Esophagus squamous epithelium (tissue), 5 donors: ENCODE results near the gene SPATS2. TPM values are rescaled to one million over a fixed set of nuclear protein-coding genes. Genes with fewer than 3 reads are reported as not detected.

Source experiments
- DNase-seq: peaks from one replicate; lab custom pipeline; 2025; lab: John Stamatoyannopoulos, UW
- H3K27ac ChIP-seq, 4 donors: fragments of 200-600 bp; sonication (generic); one replicate each; pipeline ENCODE4 v1.5.1; 2016 to 2019; ENCODE audit warnings: mild to moderate bottlenecking in 1 of 4
- H3K27me3 ChIP-seq, 4 donors: fragments of 200-600 bp; sonication (generic); 1 replicate in 3 of 4; 2 replicates in 1 of 4; pipeline versions ENCODE4 v1.5.1 to v1.6.0; 2017 to 2021; ENCODE audit warnings: antibody characterized with exemption in 1 of 4
- H3K36me3 ChIP-seq, 3 donors: fragments of 200-600 bp; sonication (generic); one replicate each; pipeline ENCODE4 v1.5.1; 2016 to 2019
- H3K4me1 ChIP-seq, 3 donors: fragments of 200-600 bp; sonication (generic); one replicate each; pipeline ENCODE4 v1.5.1; 2017 to 2019
- H3K4me3 ChIP-seq, 4 donors: fragments of 200-600 bp; sonication (generic); 1 replicate in 3 of 4; 2 replicates in 1 of 4; pipeline ENCODE4 v1.5.1; 2016 to 2019; ENCODE audit warnings: mild to moderate bottlenecking in 2 of 4, moderate library complexity in 1 of 4
- H3K9me3 ChIP-seq, 3 donors: fragments of 200-600 bp; sonication (generic); one replicate each; pipeline ENCODE4 v1.5.1; 2016 to 2019
- CTCF ChIP-seq, 6 experiments: fragments of 450-650 bp in 4 of 6; fragments of 200-600 bp in 2 of 6; sonication (generic) in 2 of 6; IDR thresholded peaks; one replicate each; pipeline ENCODE4 v1.5.1; 2016 to 2019; ENCODE audit warnings: antibody characterized with exemption in 6 of 6, mild to moderate bottlenecking in 4 of 6, moderate library complexity in 4 of 6
- POLR2A ChIP-seq, 4 donors: fragments of 450-650 bp; IDR thresholded peaks; one replicate each; pipeline ENCODE4 v1.6.1; 2017; ENCODE audit warnings: antibody characterized with exemption in 4 of 4, mild to moderate bottlenecking in 4 of 4, moderate library complexity in 3 of 4
- WGBS, 2 donors: methylation state at CpG; one replicate each; pipeline ENCODE4 v1.1.5; 2018; 5-methylcytosine and 5-hydroxymethylcytosine counted together
- intact Hi-C: fragments of 100-400 bp; cut with DNase I; formaldehyde crosslinking; loops from one replicate; pipeline ENCODE4 v1.15.0; 2022
- total RNA-seq, 4 donors: library from RNA; depleted of rRNA; stranded (reverse); fragments of >200 nt; gene quantifications; one replicate each; pipeline ENCODE4 v1.1.0, GENCODE V29; 2016
- donor health status: DM: yes; HTN: yes; CAD: no.

Gene SPATS2
- total RNA-seq, 4 donors from 2014 or later = 4.8 to 9.8 (median 8.5) TPM

GRCh38 chr12:49388682-49389386 lies 21.6 kb downstream of the SPATS2 start:
- intact Hi-C loops = no loop called here
- 65 to 67% methylated on average over 3 to 17 of the region's 18 CpGs for WGBS, 2 donors
- no peak for DNase-seq
- H3K27ac ChIP-seq = no peak overlapping the region
- H3K4me1 ChIP-seq = no peaks in the 10 kb centered on the region
- TF ChIP-seq POLR2A (IDR thresholded peaks at IDR 0.05) (no peak), CTCF (IDR thresholded peaks at IDR 0.05) (no peak)
- no peaks in the 10 kb centered on the region for H3K27me3 ChIP-seq
- no peak overlapping the region for H3K4me3 ChIP-seq
- no peaks in the 10 kb centered on the region for H3K36me3 ChIP-seq
- H3K9me3 ChIP-seq = no peaks in the 10 kb centered on the region

- no peaks in the 10 kb centered on the region for H3K36me3 ChIP-seq
- no peak overlapping the region for H3K27ac ChIP-seq
- H3K9me3 ChIP-seq = no peaks in the 10 kb centered on the region
- H3K4me3 ChIP-seq = no peak overlapping the region
- no peaks in the 10 kb centered on the region for H3K4me1 ChIP-seq
- intact Hi-C loops = no loop called here
- 87 to 88% methylated on average over 6 to 9 of the region's 13 CpGs for WGBS, 2 donors
- no peak for TF ChIP-seq POLR2A (IDR thresholded peaks at IDR 0.05)
- TF ChIP-seq CTCF (IDR thresholded peaks at IDR 0.05) = no peak
- H3K27me3 ChIP-seq = no peaks in the 10 kb centered on the region
- no peak for DNase-seq
Measured at GRCh38 chr12:49389387-49389703, 22.1 kb downstream of the SPATS2 start.

GRCh38 chr12:49397000-49397399 lies 29.7 kb downstream of the SPATS2 start:
- 90 to 97% methylated on average over 1 of the region's 1 CpG for WGBS, 2 donors
- no peaks in the 10 kb centered on the region for H3K36me3 ChIP-seq
- H3K27ac ChIP-seq = no peak overlapping the region
- no peak for DNase-seq
- H3K4me3 ChIP-seq = no peak overlapping the region
- no peak for TF ChIP-seq POLR2A (IDR thresholded peaks at IDR 0.05)
- no peak for TF ChIP-seq CTCF (IDR thresholded peaks at IDR 0.05)
- no peaks in the 10 kb centered on the region for H3K9me3 ChIP-seq
- H3K27me3 ChIP-seq = no peaks in the 10 kb centered on the region
- no peaks in the 10 kb centered on the region for H3K4me1 ChIP-seq
- intact Hi-C loops = no loop called here

GRCh38 chr12:49400304-49400703 lies 33.0 kb downstream of the SPATS2 start:
- TF ChIP-seq POLR2A (IDR thresholded peaks at IDR 0.05) = no peak
- Histone ChIP-seq H3K27ac (no peak overlapping the region), H3K4me3 (no peak overlapping the region), H3K27me3 (no peaks in the 10 kb centered on the region), H3K9me3 (no peaks in the 10 kb centered on the region), H3K4me1 (peaks cover 0 to 11% (median 4%) of the 10 kb centered on the region in 3 donors), H3K36me3 (no peaks in the 10 kb centered on the region)
- 89 to 100% methylated on average over 1 of the region's 1 CpG for WGBS, 2 donors
- intact Hi-C loops = no loop called here
- no peak for DNase-seq

GRCh38 chr12:49403971-49404450 lies 36.7 kb downstream of the SPATS2 start:
- no peak overlapping the region for H3K27ac ChIP-seq
- H3K4me1 ChIP-seq = peaks cover 0 to 11% (median 4%) of the 10 kb centered on the region in 3 donors
- H3K27me3 ChIP-seq = no peaks in the 10 kb centered on the region
- no peaks in the 10 kb centered on the region for H3K9me3 ChIP-seq
- no peaks in the 10 kb centered on the region for H3K36me3 ChIP-seq
- TF ChIP-seq CTCF (IDR thresholded peaks at IDR 0.05) (no peak), POLR2A (IDR thresholded peaks at IDR 0.05) (no peak)
- no peak for DNase-seq
- 59 to 69% methylated on average over 5 of the region's 5 CpGs for WGBS, 2 donors
- no peak overlapping the region for H3K4me3 ChIP-seq
- intact Hi-C loops = no loop called here
